ENCODE measurements around the gene MN1.

DNA sequence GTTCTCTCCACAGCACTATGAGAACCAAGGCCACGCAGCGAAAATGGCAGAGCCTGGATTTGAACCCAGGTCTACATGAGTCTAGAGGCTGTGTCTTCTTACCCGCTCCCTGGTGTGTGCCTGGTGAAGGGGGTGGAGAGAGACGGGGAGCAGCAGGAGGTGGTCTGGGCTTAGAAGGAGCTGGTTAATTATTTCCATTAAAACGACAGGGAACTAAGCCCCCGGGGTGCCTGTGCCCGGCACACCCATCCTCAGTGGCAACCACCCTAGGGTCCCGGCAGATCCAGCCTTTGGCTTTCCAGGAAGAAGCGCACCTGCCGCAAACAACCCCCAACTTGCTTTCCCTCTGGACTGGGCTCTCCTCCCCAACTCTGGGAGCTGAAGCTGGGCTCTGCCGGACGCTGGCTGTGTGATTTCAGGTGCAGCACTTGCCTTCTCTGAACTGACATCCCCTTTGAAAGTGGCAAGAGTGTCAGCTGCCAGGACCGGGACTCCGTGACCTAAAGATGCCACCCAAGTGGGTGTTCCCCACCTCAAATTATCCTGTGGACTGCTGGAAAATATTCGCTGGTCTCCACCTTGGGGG, 35.8 kb downstream of the MN1 start:
- no peak for TF ChIP-seq YY1 (IDR thresholded peaks at IDR 0.05; ENCODE audit: insufficient read depth, insufficient read length)
- TF ChIP-seq ZNF274 (IDR thresholded peaks at IDR 0.05; ENCODE audit: low read depth, low read length), result no peak
